Astrocyte (in vitro differentiated cells and primary cell): ENCODE data around the gene HDX. TPM values are rescaled to one million over a fixed set of nuclear protein-coding genes. Genes with fewer than 3 reads are reported as not detected.
A peak's percentile ranks its signal among the peaks of the same experiment; 100 is the strongest.

Experiments
- DNase-seq: peaks from one replicate; pipeline ENCODE4 v3.0.0-alpha.2; 2010; ENCODE audit warnings: low read depth
- FAIRE-seq: peaks from 2 replicates; lab custom pipeline; 2011; peaks lifted over from hg19 to GRCh38; lab: Jason Lieb, UNC
- H2AFZ ChIP-seq: 2 replicates; pipeline ENCODE4 v1.6.0; 2012; ENCODE audit warnings: low read depth, low read length, inconsistent platforms
- H3K27ac ChIP-seq: 2 replicates; pipeline ENCODE4 v1.5.1; 2011; ENCODE audit warnings: low read depth, low read length, inconsistent platforms
- H3K27me3 ChIP-seq: 2 replicates; pipeline ENCODE4 v1.6.0; 2011; ENCODE audit warnings: low read length, inconsistent platforms; ENCODE audit not compliant: insufficient read depth
- H3K36me3 ChIP-seq: 2 replicates; pipeline ENCODE4 v1.5.1; 2011; ENCODE audit warnings: low read length, inconsistent platforms; ENCODE audit not compliant: insufficient read depth
- H3K4me1 ChIP-seq: 2 replicates; pipeline ENCODE4 v1.5.1; 2011; ENCODE audit warnings: low read length, inconsistent platforms; ENCODE audit not compliant: insufficient read depth
- H3K4me2 ChIP-seq: 2 replicates; pipeline ENCODE4 v1.6.0; 2012; ENCODE audit warnings: low read length, inconsistent platforms
- H3K4me3 ChIP-seq: 2 replicates; pipeline ENCODE4 v1.5.1; 2011; ENCODE audit warnings: low read depth, mild to moderate bottlenecking, low read length, inconsistent platforms; ENCODE audit not compliant: insufficient read depth
- H3K79me2 ChIP-seq: 2 replicates; pipeline ENCODE4 v1.6.0; 2012; ENCODE audit warnings: mild to moderate bottlenecking, low read length, inconsistent platforms; ENCODE audit not compliant: insufficient read depth
- H3K9ac ChIP-seq: 2 replicates; pipeline ENCODE4 v1.6.0; 2012; ENCODE audit warnings: mild to moderate bottlenecking, low read length, inconsistent platforms
- H3K9me3 ChIP-seq: 2 replicates; pipeline ENCODE4 v1.5.1; 2012; ENCODE audit warnings: low read depth, mild to moderate bottlenecking, low read length, inconsistent platforms; ENCODE audit not compliant: insufficient read depth
- H4K20me1 ChIP-seq: 2 replicates; pipeline ENCODE4 v1.6.0; 2012; ENCODE audit warnings: low read length, inconsistent platforms; ENCODE audit not compliant: insufficient read depth
- H3K27ac Mint-ChIP-seq: one replicate; pipeline ENCODE4 v1.8.0; 2021; ENCODE audit warnings: mild to moderate bottlenecking, mixed read lengths; ENCODE audit not compliant: unreplicated experiment
- H3K27me3 Mint-ChIP-seq: one replicate; pipeline ENCODE4 v1.8.0; 2021; ENCODE audit warnings: low read depth, mixed read lengths; ENCODE audit not compliant: unreplicated experiment
- H3K36me3 Mint-ChIP-seq: one replicate; pipeline ENCODE4 v1.8.0; 2021; ENCODE audit warnings: low read depth, mixed read lengths; ENCODE audit not compliant: unreplicated experiment
- H3K4me1 Mint-ChIP-seq: one replicate; pipeline ENCODE4 v1.8.0; 2021; ENCODE audit warnings: low read depth, mixed read lengths; ENCODE audit not compliant: unreplicated experiment
- H3K4me3 Mint-ChIP-seq: one replicate; pipeline ENCODE4 v1.8.0; 2021; ENCODE audit warnings: mild to moderate bottlenecking, moderate library complexity, mixed read lengths; ENCODE audit not compliant: unreplicated experiment
- H3K9me3 Mint-ChIP-seq: one replicate; pipeline ENCODE4 v1.8.0; 2021; ENCODE audit warnings: mild to moderate bottlenecking, mixed read lengths; ENCODE audit not compliant: unreplicated experiment
- EZH2 ChIP-seq: IDR thresholded peaks from 2 replicates; pipeline ENCODE4 v1.6.1; 2012; ENCODE audit warnings: mild to moderate bottlenecking, low read length, inconsistent platforms; ENCODE audit not compliant: insufficient read depth
- total RNA-seq: library from RNA; stranded (reverse); gene quantifications from 2 replicates; pipeline ENCODE4 v1.2.1, GENCODE V29; 2021
- TF ChIP-seq, protein P1 (sequence below): IDR thresholded peaks from 2 replicates; pipeline ENCODE4 v1.5.1; 2011; ENCODE audit warnings: low read depth, mild to moderate bottlenecking, inconsistent platforms, low read length, moderate library complexity; ENCODE audit not compliant: insufficient read depth

HDX gene
- total RNA-seq, 1 donor from 2014 or later = 9.9 TPM

DNA sequence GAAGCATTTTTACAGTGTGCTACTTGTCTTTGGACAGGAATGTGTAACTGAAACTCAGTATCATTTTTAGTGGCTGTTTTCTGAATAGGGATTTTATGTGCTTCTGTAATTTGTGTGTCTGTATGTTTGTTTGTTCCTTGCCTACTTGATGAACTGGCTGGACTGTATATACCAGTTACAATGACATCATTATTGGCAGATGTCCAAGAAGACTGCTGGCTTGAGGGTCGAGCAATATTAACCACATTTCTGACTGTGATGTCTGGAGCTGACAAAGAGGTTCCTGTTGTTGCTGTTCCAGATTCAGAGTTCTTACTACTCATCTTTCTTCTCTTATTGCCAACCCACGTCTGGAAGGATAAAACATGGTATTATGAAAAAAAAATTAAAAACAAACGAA, 33.0 kb downstream of the HDX start:
- FAIRE-seq = no peak
- Histone ChIP-seq H3K36me3 (peaks cover 6% of the 10 kb centered on the region), H4K20me1 (no peaks in the 10 kb centered on the region), H3K4me1 (no peaks in the 10 kb centered on the region), H3K27me3 (no peaks in the 10 kb centered on the region), H3K4me2 (no peak overlapping the region), H3K27ac (no peak overlapping the region), H3K79me2 (no peaks in the 10 kb centered on the region), H3K4me3 (no peak overlapping the region), H3K9me3 (no peaks in the 10 kb centered on the region), H2AFZ (no peak overlapping the region), H3K9ac (no peak overlapping the region)
- Mint-ChIP-seq H3K27me3 (no peaks in the 10 kb centered on the region), H3K4me1 (peaks cover 11% of the 10 kb centered on the region), H3K9me3 (peaks cover 2% of the 10 kb centered on the region), H3K36me3 (no peaks in the 10 kb centered on the region), H3K27ac (peak overlapping the region; percentile 47), H3K4me3 (no peak overlapping the region)
- TF ChIP-seq EZH2 = no peak
- TF ChIP-seq, protein P1, sequence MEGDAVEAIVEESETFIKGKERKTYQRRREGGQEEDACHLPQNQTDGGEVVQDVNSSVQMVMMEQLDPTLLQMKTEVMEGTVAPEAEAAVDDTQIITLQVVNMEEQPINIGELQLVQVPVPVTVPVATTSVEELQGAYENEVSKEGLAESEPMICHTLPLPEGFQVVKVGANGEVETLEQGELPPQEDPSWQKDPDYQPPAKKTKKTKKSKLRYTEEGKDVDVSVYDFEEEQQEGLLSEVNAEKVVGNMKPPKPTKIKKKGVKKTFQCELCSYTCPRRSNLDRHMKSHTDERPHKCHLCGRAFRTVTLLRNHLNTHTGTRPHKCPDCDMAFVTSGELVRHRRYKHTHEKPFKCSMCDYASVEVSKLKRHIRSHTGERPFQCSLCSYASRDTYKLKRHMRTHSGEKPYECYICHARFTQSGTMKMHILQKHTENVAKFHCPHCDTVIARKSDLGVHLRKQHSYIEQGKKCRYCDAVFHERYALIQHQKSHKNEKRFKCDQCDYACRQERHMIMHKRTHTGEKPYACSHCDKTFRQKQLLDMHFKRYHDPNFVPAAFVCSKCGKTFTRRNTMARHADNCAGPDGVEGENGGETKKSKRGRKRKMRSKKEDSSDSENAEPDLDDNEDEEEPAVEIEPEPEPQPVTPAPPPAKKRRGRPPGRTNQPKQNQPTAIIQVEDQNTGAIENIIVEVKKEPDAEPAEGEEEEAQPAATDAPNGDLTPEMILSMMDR = no peak
- DNase-seq = peak; percentile 43

DNA sequence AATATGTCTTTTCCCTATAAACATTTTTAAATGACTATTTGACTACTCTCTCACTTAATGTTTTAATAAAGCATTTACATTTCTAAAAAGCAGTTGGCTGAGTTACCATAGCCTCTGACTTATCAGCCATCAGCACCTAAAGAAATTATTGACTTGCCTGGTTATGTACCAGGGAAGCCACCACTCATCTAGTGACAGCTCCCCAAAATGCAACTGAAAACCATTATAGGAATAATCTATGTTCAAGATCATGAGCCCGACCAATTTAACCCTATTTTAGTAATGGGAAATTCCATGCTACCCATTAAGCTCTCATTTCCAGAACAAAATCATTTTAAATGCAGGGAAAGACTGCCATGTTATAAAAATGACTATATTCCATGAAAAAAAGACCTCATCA, 34.4 kb downstream of the HDX start:
- TF ChIP-seq, protein P1 = no peak
- TF ChIP-seq EZH2 = no peak
- H2AFZ ChIP-seq = no peak overlapping the region
- peaks cover 4% of the 10 kb centered on the region for H3K9me3 Mint-ChIP-seq

DNA sequence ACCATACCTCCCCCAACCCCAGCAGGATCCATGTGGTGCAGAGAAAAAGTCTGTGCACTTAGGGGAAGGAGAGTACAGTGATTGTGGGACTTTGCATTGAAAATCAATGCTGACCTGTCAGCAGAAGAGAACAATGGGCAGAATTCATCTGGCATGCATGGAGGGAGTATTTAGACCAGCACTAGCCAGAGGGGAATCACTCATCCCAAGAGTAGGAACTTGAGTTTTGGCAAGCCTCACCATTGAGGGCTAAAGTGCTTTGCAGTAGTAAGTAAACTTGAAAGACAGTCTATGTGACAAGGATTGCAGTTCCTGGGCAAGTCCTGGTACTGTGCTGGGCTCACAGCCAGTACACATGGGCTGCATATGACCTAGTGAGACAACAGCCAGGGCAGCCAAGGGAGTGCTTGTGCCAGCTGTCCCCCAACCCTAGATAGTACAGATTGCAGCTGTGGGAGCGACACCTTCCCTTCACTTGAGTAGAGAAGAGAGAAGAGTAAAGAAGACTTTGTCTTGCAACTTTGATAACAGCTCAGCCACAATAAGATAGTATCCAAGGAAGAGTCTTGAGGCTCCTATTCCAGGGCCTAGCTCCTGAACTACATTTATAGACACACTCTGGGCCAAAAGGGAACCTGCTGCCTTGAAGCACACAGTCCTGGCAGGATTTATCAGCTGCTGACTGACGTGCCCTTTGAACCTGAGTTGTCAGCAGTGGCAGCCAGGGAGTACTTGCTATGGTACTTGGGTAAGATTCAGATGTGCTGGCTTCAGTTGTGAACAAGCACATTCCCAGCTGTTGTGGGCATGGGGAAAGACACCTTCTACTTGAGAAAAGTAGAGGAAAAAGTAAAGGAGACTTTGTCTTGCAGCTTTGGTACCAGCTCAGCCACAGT, 48.7 kb downstream of the HDX start:
- Mint-ChIP-seq H3K4me3 (no peak overlapping the region), H3K9me3 (no peaks in the 10 kb centered on the region), H3K27me3 (no peaks in the 10 kb centered on the region), H3K36me3 (peaks cover 4% of the 10 kb centered on the region), H3K27ac (no peak overlapping the region), H3K4me1 (no peaks in the 10 kb centered on the region)
- no peak for TF ChIP-seq EZH2
- TF ChIP-seq, protein P1 = no peak
- Histone ChIP-seq H3K4me1 (no peaks in the 10 kb centered on the region), H4K20me1 (peaks cover 4% of the 10 kb centered on the region), H3K9me3 (no peaks in the 10 kb centered on the region), H3K36me3 (no peaks in the 10 kb centered on the region), H2AFZ (no peak overlapping the region), H3K27ac (no peak overlapping the region), H3K4me2 (no peak overlapping the region), H3K79me2 (peaks cover under 1% of the 10 kb centered on the region), H3K4me3 (no peak overlapping the region), H3K27me3 (no peaks in the 10 kb centered on the region), H3K9ac (no peak overlapping the region)
- FAIRE-seq (peak; percentile 69), DNase-seq (no peak)

More for the DNA sequence above, 34.4 kb downstream of the HDX start:
- H3K9me3 ChIP-seq = no peaks in the 10 kb centered on the region
- H3K4me3 ChIP-seq = no peak overlapping the region
- H3K4me3 Mint-ChIP-seq = no peak overlapping the region
- no peak for FAIRE-seq
- H4K20me1 ChIP-seq = no peaks in the 10 kb centered on the region
- no peak for DNase-seq
- H3K4me1 Mint-ChIP-seq = peaks cover 8% of the 10 kb centered on the region
- no peak overlapping the region for H3K27ac Mint-ChIP-seq
- no peaks in the 10 kb centered on the region for H3K79me2 ChIP-seq
- H3K27me3 ChIP-seq = no peaks in the 10 kb centered on the region
- H3K36me3 Mint-ChIP-seq = no peaks in the 10 kb centered on the region
- H3K27me3 Mint-ChIP-seq = no peaks in the 10 kb centered on the region
- no peak overlapping the region for H3K4me2 ChIP-seq
- no peak overlapping the region for H3K9ac ChIP-seq
- no peak overlapping the region for H3K27ac ChIP-seq
- H3K4me1 ChIP-seq = no peaks in the 10 kb centered on the region
- peaks cover 6% of the 10 kb centered on the region for H3K36me3 ChIP-seq
